ENCODE results near the gene NCAM1.

Gene NCAM1

DNA sequence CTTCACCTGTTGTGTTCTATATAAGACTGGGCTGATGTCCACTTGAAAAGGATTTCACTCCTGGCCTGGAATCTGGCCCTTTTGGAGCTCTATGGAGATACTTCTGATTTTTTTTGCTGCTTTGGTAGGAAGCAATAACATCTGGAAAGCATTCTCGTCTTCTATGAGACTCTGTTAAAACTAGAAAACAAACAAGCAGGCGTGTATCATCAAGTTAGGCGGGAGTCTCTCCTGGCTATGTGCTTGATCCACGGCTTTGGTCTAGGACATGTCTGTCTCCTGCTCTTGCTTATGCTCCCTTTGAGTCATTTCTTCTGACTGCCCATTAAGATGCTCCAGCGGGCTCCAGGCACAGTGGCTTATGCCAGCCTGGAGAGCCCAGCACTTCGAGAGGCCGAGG, 231.8 kb downstream of the NCAM1 start:
- Histone ChIP-seq H3K27me3 (ENCODE audit: insufficient read depth, poor library complexity, severe bottlenecking) (no peaks in the 10 kb centered on the region), H3K4me3 (replicated peaks; ENCODE audit: insufficient read depth, low read length) (no peak overlapping the region), H3K27ac (replicated peaks) (no peak overlapping the region)
- no peak for TF ChIP-seq POLR2AphosphoS5 (IDR thresholded peaks at IDR 0.05; ENCODE audit: low read depth)
- TF ChIP-seq, protein P1, sequence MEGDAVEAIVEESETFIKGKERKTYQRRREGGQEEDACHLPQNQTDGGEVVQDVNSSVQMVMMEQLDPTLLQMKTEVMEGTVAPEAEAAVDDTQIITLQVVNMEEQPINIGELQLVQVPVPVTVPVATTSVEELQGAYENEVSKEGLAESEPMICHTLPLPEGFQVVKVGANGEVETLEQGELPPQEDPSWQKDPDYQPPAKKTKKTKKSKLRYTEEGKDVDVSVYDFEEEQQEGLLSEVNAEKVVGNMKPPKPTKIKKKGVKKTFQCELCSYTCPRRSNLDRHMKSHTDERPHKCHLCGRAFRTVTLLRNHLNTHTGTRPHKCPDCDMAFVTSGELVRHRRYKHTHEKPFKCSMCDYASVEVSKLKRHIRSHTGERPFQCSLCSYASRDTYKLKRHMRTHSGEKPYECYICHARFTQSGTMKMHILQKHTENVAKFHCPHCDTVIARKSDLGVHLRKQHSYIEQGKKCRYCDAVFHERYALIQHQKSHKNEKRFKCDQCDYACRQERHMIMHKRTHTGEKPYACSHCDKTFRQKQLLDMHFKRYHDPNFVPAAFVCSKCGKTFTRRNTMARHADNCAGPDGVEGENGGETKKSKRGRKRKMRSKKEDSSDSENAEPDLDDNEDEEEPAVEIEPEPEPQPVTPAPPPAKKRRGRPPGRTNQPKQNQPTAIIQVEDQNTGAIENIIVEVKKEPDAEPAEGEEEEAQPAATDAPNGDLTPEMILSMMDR (IDR thresholded peaks at IDR 0.05; ENCODE audit: insufficient read depth, low read length) = no peak
- TF ChIP-seq, protein P2, sequence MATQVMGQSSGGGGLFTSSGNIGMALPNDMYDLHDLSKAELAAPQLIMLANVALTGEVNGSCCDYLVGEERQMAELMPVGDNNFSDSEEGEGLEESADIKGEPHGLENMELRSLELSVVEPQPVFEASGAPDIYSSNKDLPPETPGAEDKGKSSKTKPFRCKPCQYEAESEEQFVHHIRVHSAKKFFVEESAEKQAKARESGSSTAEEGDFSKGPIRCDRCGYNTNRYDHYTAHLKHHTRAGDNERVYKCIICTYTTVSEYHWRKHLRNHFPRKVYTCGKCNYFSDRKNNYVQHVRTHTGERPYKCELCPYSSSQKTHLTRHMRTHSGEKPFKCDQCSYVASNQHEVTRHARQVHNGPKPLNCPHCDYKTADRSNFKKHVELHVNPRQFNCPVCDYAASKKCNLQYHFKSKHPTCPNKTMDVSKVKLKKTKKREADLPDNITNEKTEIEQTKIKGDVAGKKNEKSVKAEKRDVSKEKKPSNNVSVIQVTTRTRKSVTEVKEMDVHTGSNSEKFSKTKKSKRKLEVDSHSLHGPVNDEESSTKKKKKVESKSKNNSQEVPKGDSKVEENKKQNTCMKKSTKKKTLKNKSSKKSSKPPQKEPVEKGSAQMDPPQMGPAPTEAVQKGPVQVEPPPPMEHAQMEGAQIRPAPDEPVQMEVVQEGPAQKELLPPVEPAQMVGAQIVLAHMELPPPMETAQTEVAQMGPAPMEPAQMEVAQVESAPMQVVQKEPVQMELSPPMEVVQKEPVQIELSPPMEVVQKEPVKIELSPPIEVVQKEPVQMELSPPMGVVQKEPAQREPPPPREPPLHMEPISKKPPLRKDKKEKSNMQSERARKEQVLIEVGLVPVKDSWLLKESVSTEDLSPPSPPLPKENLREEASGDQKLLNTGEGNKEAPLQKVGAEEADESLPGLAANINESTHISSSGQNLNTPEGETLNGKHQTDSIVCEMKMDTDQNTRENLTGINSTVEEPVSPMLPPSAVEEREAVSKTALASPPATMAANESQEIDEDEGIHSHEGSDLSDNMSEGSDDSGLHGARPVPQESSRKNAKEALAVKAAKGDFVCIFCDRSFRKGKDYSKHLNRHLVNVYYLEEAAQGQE (IDR thresholded peaks at IDR 0.05; ENCODE audit: insufficient replicate concordance, low read depth) = no peak
- TF ChIP-seq SPI1 (IDR thresholded peaks at IDR 0.05; ENCODE audit: borderline replicate concordance, low read depth) = no peak
- TF ChIP-seq GABPA (IDR thresholded peaks at IDR 0.05; ENCODE audit: low read depth) = no peak
- no peak for DNase-seq (ENCODE audit: low read depth in 1 of 2, low spot score in 1 of 2)

DNA sequence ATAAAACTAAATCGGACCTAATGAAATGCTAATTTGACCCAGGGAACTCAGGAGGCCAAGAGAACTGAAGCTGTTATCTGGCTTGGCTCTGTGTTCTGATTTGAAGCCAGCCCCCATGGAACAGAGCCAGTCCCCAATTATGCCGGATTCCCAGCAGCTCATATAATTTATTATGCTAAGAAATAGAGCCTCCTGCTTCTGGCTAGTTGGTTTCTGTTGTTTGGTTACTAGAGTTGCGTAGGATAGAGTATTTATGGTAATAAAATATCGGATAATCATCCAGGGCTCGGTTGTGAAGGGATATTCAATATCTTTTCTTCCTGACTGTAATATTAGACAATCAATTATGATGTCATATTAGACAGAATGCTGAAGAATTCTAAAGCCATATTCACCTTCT, 232.7 kb downstream of the NCAM1 start:
- TF ChIP-seq, protein P2 (IDR thresholded peaks at IDR 0.05; ENCODE audit: insufficient replicate concordance, low read depth) = no peak
- no peak for TF ChIP-seq POLR2AphosphoS5 (IDR thresholded peaks at IDR 0.05; ENCODE audit: low read depth)
- TF ChIP-seq, protein P1 (IDR thresholded peaks at IDR 0.05; ENCODE audit: insufficient read depth, low read length) = no peak
- TF ChIP-seq GABPA (IDR thresholded peaks at IDR 0.05; ENCODE audit: low read depth) = no peak
- no peak for TF ChIP-seq SPI1 (IDR thresholded peaks at IDR 0.05; ENCODE audit: borderline replicate concordance, low read depth)
- Histone ChIP-seq H3K4me3 (replicated peaks; ENCODE audit: insufficient read depth, low read length) (no peak overlapping the region), H3K27me3 (ENCODE audit: insufficient read depth, poor library complexity, severe bottlenecking) (no peaks in the 10 kb centered on the region), H3K27ac (replicated peaks) (no peak overlapping the region)
- no peak for DNase-seq (ENCODE audit: low read depth in 1 of 2, low spot score in 1 of 2)

DNA sequence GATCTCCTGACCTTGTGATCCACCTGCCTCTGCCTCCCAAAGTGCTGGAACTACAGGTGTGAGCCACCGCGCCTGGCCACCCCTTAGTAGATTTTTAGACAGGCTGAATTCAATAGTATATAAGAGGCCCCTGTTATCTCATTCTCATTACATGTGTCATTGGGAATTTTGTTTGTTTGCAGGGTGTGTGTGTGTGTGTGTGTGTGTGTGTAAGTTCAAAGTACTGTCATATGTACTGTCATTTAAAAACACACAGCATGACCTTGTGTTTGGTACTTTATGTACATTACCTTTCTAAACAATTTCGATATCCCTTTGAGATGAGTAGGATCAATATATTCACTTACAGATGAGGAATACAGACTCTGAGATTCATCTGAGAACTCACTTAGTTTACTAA, 234.5 kb downstream of the NCAM1 start:
- TF ChIP-seq POLR2AphosphoS5 (IDR thresholded peaks at IDR 0.05; ENCODE audit: low read depth) (no peak), GABPA (IDR thresholded peaks at IDR 0.05; ENCODE audit: low read depth) (no peak), SPI1 (IDR thresholded peaks at IDR 0.05; ENCODE audit: borderline replicate concordance, low read depth) (no peak)
- TF ChIP-seq, protein P2 (IDR thresholded peaks at IDR 0.05; ENCODE audit: insufficient replicate concordance, low read depth) = no peak
- TF ChIP-seq, protein P1 (IDR thresholded peaks at IDR 0.05; ENCODE audit: insufficient read depth, low read length) = no peak
- DNase-seq (ENCODE audit: low read depth in 1 of 2, low spot score in 1 of 2) = no peak
- Histone ChIP-seq H3K27ac (replicated peaks) (no peak overlapping the region), H3K4me3 (replicated peaks; ENCODE audit: insufficient read depth, low read length) (no peak overlapping the region), H3K27me3 (ENCODE audit: insufficient read depth, poor library complexity, severe bottlenecking) (no peaks in the 10 kb centered on the region)

Measured in HL-60 (cell line).